Kidney (tissue), 14 donors: ENCODE data around the gene PALB2. TPM values are rescaled to one million over a fixed set of nuclear protein-coding genes. Genes with fewer than 3 reads are reported as not detected.

Experiments
- DNase-seq, 5 donors: peaks; one replicate each; pipeline ENCODE4 v3.0.0-alpha.2; 2013 to 2020
- FAIRE-seq: peaks from 2 replicates; lab custom pipeline; 2012; peaks lifted over from hg19 to GRCh38; lab: Jason Lieb, UNC
- H3K27ac ChIP-seq, 2 donors: one replicate each; pipeline ENCODE4 v1.7.0; 2013; ENCODE audit warnings: low read depth in 2 of 2, low read length in 2 of 2, inconsistent platforms in 1 of 2
- H3K27me3 ChIP-seq: one replicate; pipeline ENCODE4 v1.7.1; 2013; ENCODE audit warnings: low read length, inconsistent platforms; ENCODE audit not compliant: control insufficient read depth, insufficient read depth
- H3K36me3 ChIP-seq, 3 donors: one replicate each; pipeline versions ENCODE4 v1.7.0 to v1.7.1; 2013; ENCODE audit warnings: low read length in 3 of 3, control low read depth in 1 of 3, inconsistent platforms in 1 of 3; ENCODE audit not compliant: insufficient read depth in 3 of 3, control insufficient read depth in 2 of 3
- H3K4me1 ChIP-seq, 3 donors: one replicate each; pipeline versions ENCODE4 v1.7.0 to v1.7.1; 2013; ENCODE audit warnings: low read length in 3 of 3, inconsistent platforms in 1 of 3, low read depth in 1 of 3; ENCODE audit not compliant: control insufficient read depth in 2 of 3, insufficient read depth in 2 of 3
- H3K4me3 ChIP-seq, 3 donors: one replicate each; pipeline versions ENCODE4 v1.7.0 to v1.8.1; 2013; ENCODE audit warnings: low read length in 3 of 3, control low read depth in 1 of 3, inconsistent platforms in 1 of 3
- H3K9ac ChIP-seq, 3 donors: one replicate each; pipeline versions ENCODE4 v1.7.0 to v1.7.1; 2013; ENCODE audit warnings: low read length in 3 of 3, control low read depth in 1 of 3, inconsistent platforms in 1 of 3
- H3K9me3 ChIP-seq, 3 donors: one replicate each; pipeline versions ENCODE4 v1.7.0 to v1.7.1; 2013; ENCODE audit warnings: low read length in 3 of 3, control low read depth in 1 of 3, inconsistent platforms in 1 of 3; ENCODE audit not compliant: control insufficient read depth in 2 of 3, insufficient read depth in 1 of 3
- intact Hi-C: fragments of 100-400 bp; cut with DNase I; formaldehyde crosslinking; loops from one replicate; pipeline ENCODE4 v1.11.1; 2022
- polyA plus RNA-seq: library from polyadenylated mRNA; stranded (reverse); fragments of 350-450 nt; fragmentation: Illumina TruSeq; extraction: RNeasy Lipid Tissue Mini Kit (QIAGEN cat#74804); gene quantifications from one replicate; pipeline ENCODE4 v1.2.3, GENCODE V29; 2014; ENCODE audit warnings: low read depth, low replicate concordance; ENCODE audit not compliant: insufficient read depth
- total RNA-seq: library from RNA; stranded (reverse); fragmentation: NEBNext Ultra II Directional; extraction: Animal tissue kit (Norgen Biotek cat#: 25700); gene quantifications from one replicate; pipeline ENCODE4 v1.2.1, GENCODE V29; 2021
- TF ChIP-seq, protein P1 (sequence below): IDR thresholded peaks from 3 replicates; pipeline ENCODE4 v1.5.1; 2012; ENCODE audit warnings: mild to moderate bottlenecking, moderate library complexity, borderline replicate concordance; ENCODE audit not compliant: insufficient read depth; ENCODE audit errors: extremely low read depth
- donor health status: control.
- donor health status: control.
- donor health status: control.
- donor health status: control.
- donor health status: control.
- donor health status: DM: yes; HTN: yes; CAD: no.
- donor health status: Normal renal cell carcinoma (clear cell type).

Gene PALB2
- total and polyA plus RNA-seq, 2 donors from 2014 or later = 5.7 to 11.7 TPM

DNA sequence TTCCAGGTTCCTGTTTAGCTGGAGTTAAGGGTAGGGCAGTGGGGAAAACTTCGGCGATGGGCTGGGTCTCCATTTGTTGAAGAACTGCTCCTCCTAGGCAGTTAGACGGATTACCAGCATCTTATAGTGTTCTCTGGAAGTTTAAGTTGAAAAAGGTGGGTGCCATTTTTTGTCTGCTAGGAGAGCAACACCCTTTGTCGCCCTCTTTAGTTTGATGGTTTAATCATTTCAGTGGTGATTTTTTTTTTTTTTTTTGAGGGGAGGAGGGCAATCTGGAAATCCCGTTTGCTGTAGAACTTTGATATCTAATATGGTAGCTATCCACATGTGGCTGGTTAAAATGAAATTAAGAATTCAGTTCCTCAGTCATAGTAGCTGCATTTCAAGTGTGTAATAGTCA, 79.5 kb downstream of the PALB2 start:
- Histone ChIP-seq H3K27ac (no peak overlapping the region), H3K9ac (no peak overlapping the region), H3K27me3 (no peaks in the 10 kb centered on the region), H3K4me1 (peaks cover 0 to 6% (median 3%) of the 10 kb centered on the region in 3 donors), H3K4me3 (no peak overlapping the region), H3K36me3 (peaks cover 11 to 51% (median 45%) of the 10 kb centered on the region in 3 donors), H3K9me3 (no peaks in the 10 kb centered on the region)
- FAIRE-seq (no peak), DNase-seq (no peak)
- intact Hi-C loops = loop anchor here (10.0 kb wide), 1 partner anchor 63 kb away; no protein-coding TSS in a partner anchor
- TF ChIP-seq, protein P1, sequence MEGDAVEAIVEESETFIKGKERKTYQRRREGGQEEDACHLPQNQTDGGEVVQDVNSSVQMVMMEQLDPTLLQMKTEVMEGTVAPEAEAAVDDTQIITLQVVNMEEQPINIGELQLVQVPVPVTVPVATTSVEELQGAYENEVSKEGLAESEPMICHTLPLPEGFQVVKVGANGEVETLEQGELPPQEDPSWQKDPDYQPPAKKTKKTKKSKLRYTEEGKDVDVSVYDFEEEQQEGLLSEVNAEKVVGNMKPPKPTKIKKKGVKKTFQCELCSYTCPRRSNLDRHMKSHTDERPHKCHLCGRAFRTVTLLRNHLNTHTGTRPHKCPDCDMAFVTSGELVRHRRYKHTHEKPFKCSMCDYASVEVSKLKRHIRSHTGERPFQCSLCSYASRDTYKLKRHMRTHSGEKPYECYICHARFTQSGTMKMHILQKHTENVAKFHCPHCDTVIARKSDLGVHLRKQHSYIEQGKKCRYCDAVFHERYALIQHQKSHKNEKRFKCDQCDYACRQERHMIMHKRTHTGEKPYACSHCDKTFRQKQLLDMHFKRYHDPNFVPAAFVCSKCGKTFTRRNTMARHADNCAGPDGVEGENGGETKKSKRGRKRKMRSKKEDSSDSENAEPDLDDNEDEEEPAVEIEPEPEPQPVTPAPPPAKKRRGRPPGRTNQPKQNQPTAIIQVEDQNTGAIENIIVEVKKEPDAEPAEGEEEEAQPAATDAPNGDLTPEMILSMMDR = no peak

DNA sequence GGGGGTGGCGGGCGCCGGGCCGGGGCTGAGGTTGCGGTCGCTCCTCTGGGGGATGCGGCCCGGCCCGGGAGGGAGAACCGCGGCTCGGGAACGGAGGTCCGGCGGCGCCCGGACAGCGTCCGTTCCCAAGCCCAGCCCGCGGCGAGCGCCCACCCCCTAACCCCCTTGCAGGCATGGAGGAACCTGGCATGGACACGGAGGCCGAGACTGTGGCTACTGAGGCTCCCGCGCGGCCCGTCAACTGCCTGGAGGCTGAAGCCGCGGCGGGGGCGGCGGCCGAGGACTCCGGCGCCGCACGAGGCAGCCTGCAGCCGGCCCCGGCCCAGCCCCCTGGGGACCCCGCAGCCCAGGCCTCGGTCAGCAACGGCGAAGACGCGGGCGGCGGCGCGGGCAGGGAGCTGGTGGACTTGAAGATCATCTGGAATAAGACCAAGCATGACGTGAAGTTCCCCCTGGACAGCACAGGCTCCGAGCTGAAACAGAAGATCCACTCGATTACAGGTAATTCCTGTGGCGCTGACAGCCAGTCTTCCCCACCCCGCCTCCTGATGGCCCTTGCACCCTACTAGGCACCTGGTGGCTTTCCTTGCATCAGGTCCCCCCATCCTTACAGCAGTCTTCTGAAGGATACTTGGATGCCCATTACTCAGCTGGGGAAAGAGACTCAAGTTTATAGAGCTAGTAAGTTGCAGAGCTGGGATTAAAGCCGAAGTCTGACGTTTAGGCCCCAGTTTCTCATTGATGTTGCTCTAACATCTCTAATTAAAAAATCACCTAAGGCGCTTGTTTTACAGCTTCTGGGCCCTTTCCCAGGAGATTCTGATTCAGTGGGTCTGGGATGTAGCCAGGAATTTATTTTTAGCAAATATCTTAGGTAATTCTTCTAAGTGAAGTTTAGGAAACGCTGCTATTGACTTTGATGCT, 83.1 kb downstream of the PALB2 start:
- no peak for FAIRE-seq
- Histone ChIP-seq H3K4me3 (peak overlapping the region; percentile 75 to 90 (median 88)), H3K9ac (peak overlapping the region; percentile 60 to 78 (median 61)), H3K36me3 (peaks cover 5 to 30% (median 22%) of the 10 kb centered on the region in 3 donors), H3K4me1 (peaks cover 0 to 7% (median 3%) of the 10 kb centered on the region in 3 donors), H3K27ac (peak overlapping the region; percentile 85 to 89), H3K27me3 (no peaks in the 10 kb centered on the region), H3K9me3 (no peaks in the 10 kb centered on the region)
- intact Hi-C loops = no loop called here
- DNase-seq = peak in 3 of 5 donors; percentile 5 to 72 (median 41)
- TF ChIP-seq, protein P1 = no peak

- H3K27ac ChIP-seq = peak within 1 kb of the TSS; percentile 85 to 89
- TF ChIP-seq, protein P1 = peak; percentile 83
- intact Hi-C loops = no loop called here
- H3K4me3 ChIP-seq = peak within 1 kb of the TSS; percentile 85 to 91 (median 90)
- H3K9me3 ChIP-seq = no peaks in the 10 kb centered on the region
- H3K9ac ChIP-seq = peak within 1 kb of the TSS; percentile 61 to 81 (median 78)
- DNase-seq = peak; percentile 99 to 100 (median 99)
- no peaks in the 10 kb centered on the region for H3K27me3 ChIP-seq
- H3K36me3 ChIP-seq = peaks cover 5 to 23% (median 16%) of the 10 kb centered on the region in 3 donors
- FAIRE-seq = peak; percentile 77
- peaks cover 0 to 7% (median 3%) of the 10 kb centered on the region in 3 donors for H3K4me1 ChIP-seq
Observed at GRCh38 chr16:23556881-23557778, 84.0 kb downstream of the PALB2 start, which contains the start of the genes EARS2 and UBFD1. TSS of gene EARS2 (minus strand) at chr16:23557350. CDS start at chr16:23557343, 7 bp downstream. TSS of gene UBFD1 (plus strand) at chr16:23557727. CDS start at chr16:23557743, 16 bp downstream.
